Caco-2 (cell line): ENCODE data around the gene LEUTX. TPM values are rescaled to one million over a fixed set of nuclear protein-coding genes. Genes with fewer than 3 reads are reported as not detected.

Experiments
- BruUV-seq: library from RNA; stranded (reverse); fragments of 400-500 nt; replicated peaks from 2 replicates; lab custom pipeline; 2021; lab: Mats Ljungman, UMichigan
- CTCF ChIA-PET: fragments of 300-600 bp; sonication (Branson Sonifier 250); formaldehyde crosslinking; loops from one replicate; lab custom pipeline; 2022; ENCODE audit warnings: antibody characterized with exemption; lab: Charles Lee
- POLR2A ChIA-PET: fragments of 300-600 bp; sonication (Branson Sonifier 250); formaldehyde crosslinking; loops from one replicate; lab custom pipeline; 2022; ENCODE audit warnings: antibody characterized with exemption; lab: Charles Lee
- DNase-seq, 2 experiments: peaks; one replicate each; pipeline versions ENCODE4 v3.0.0 to v3.0.0-alpha.2; 2020 to 2022
- H3K27me3 ChIP-seq: replicated peaks from 2 replicates; pipeline ENCODE4 v1.6.0; 2011; ENCODE audit warnings: low read length; ENCODE audit not compliant: control insufficient read depth, insufficient read depth
- H3K36me3 ChIP-seq: 2 replicates; pipeline ENCODE4 v1.5.1; 2011; ENCODE audit warnings: low read length; ENCODE audit not compliant: control insufficient read depth, insufficient read depth
- H3K4me1 ChIP-seq: fragments of 250-450 bp; sonication (Bioruptor Pico); 2 replicates; pipeline ENCODE4 v1.5.1; 2020; ENCODE audit warnings: mild to moderate bottlenecking
- H3K4me3 ChIP-seq: 2 replicates; pipeline ENCODE4 v1.5.1; 2011; ENCODE audit warnings: low read depth, mild to moderate bottlenecking, control low read depth, low read length
- H3K9me3 ChIP-seq: fragments of 250-450 bp; sonication (Bioruptor Pico); 2 replicates; pipeline ENCODE4 v1.5.1; 2020; ENCODE audit warnings: mild to moderate bottlenecking, moderate library complexity
- H3K27ac Mint-ChIP-seq: one replicate; pipeline ENCODE4 v1.8.0; 2022; ENCODE audit warnings: mixed read lengths; ENCODE audit not compliant: unreplicated experiment
- H3K27me3 Mint-ChIP-seq: one replicate; pipeline ENCODE4 v1.8.0; 2022; ENCODE audit warnings: mixed read lengths; ENCODE audit not compliant: insufficient read depth, unreplicated experiment
- H3K36me3 Mint-ChIP-seq: one replicate; pipeline ENCODE4 v1.8.0; 2022; ENCODE audit warnings: mild to moderate bottlenecking, mixed read lengths; ENCODE audit not compliant: insufficient read depth, unreplicated experiment
- H3K4me1 Mint-ChIP-seq: one replicate; pipeline ENCODE4 v1.8.0; 2022; ENCODE audit warnings: low read depth, mixed read lengths; ENCODE audit not compliant: unreplicated experiment
- H3K4me3 Mint-ChIP-seq: one replicate; pipeline ENCODE4 v1.8.0; 2022; ENCODE audit warnings: mild to moderate bottlenecking, moderate library complexity, mixed read lengths; ENCODE audit not compliant: unreplicated experiment
- H3K9me3 Mint-ChIP-seq: one replicate; pipeline ENCODE4 v1.8.0; 2022; ENCODE audit warnings: mixed read lengths; ENCODE audit not compliant: unreplicated experiment
- intact Hi-C: fragments of 100-400 bp; cut with micrococcal nuclease; formaldehyde crosslinking; loops from one replicate; pipeline ENCODE4 v1.10.0; 2022; ENCODE audit not compliant: unreplicated experiment
- total RNA-seq: library from RNA; stranded (reverse); gene quantifications from 2 replicates; pipeline ENCODE4 v1.2.3, GENCODE V29; 2022
- TF ChIP-seq, protein P1 (sequence below), 2 experiments: fragments of 200-600 bp in 1 of 2; IDR thresholded peaks; 1 replicate in 1 of 2; 2 replicates in 1 of 2; pipeline versions ENCODE4 v1.5.1 to v1.8.0; 2011 to 2022; ENCODE audit warnings: antibody characterized with exemption in 1 of 2, control low read depth in 1 of 2, inconsistent platforms in 1 of 2, low read depth in 1 of 2, low read length in 1 of 2, mild to moderate bottlenecking in 1 of 2, moderate library complexity in 1 of 2; ENCODE audit not compliant: insufficient read depth in 1 of 2, severe bottlenecking in 1 of 2, unreplicated experiment in 1 of 2

Gene LEUTX
- total RNA-seq, 1 experiment from 2014 or later: not detected

DNA sequence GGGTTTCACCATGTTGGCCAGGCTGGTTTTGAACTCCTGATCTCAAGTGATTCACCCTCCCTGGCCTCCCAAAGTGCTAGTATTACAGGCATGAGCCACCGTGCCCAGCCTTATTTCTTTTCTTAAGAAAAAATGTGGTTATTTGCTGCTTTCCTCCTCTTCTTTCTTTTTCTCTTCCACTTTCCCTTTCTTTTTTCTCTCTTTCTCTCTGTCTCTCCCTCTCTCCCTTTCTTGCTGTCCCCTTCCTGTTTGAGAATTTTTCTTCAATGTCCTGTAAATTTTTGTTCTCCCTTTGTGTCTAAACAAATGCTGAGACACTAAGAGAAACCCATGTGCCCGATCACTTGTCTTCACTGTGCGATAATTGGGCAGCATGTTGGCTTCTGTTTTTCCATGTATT lies 2.2 kb downstream of the LEUTX start:
- intact Hi-C loops: no loop called here
- no peaks in the 10 kb centered on the region; the same call in 1 of the 2 replicates for H3K27me3 ChIP-seq
- H3K4me3 ChIP-seq: no peak overlapping the region
- DNase-seq: no peak
- TF ChIP-seq, protein P1, sequence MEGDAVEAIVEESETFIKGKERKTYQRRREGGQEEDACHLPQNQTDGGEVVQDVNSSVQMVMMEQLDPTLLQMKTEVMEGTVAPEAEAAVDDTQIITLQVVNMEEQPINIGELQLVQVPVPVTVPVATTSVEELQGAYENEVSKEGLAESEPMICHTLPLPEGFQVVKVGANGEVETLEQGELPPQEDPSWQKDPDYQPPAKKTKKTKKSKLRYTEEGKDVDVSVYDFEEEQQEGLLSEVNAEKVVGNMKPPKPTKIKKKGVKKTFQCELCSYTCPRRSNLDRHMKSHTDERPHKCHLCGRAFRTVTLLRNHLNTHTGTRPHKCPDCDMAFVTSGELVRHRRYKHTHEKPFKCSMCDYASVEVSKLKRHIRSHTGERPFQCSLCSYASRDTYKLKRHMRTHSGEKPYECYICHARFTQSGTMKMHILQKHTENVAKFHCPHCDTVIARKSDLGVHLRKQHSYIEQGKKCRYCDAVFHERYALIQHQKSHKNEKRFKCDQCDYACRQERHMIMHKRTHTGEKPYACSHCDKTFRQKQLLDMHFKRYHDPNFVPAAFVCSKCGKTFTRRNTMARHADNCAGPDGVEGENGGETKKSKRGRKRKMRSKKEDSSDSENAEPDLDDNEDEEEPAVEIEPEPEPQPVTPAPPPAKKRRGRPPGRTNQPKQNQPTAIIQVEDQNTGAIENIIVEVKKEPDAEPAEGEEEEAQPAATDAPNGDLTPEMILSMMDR (IDR thresholded peaks at IDR 0.05; ENCODE audit: insufficient read depth in 1 of 2, low read depth in 1 of 2, low read length in 1 of 2, severe bottlenecking in 1 of 2, unreplicated experiment in 1 of 2): no peak
- H3K4me3 Mint-ChIP-seq: no peak overlapping the region
- CTCF ChIA-PET: no interaction called here
- no peak overlapping the region for H3K27ac Mint-ChIP-seq
- no peaks in the 10 kb centered on the region for H3K36me3 Mint-ChIP-seq
- H3K36me3 ChIP-seq: no peaks in the 10 kb centered on the region
- no peaks in the 10 kb centered on the region for H3K4me1 ChIP-seq
- H3K27me3 Mint-ChIP-seq: peaks cover 23% of the 10 kb centered on the region
- no peaks in the 10 kb centered on the region for H3K4me1 Mint-ChIP-seq
- no TSS peak for BruUV-seq
- no peaks in the 10 kb centered on the region for H3K9me3 ChIP-seq
- POLR2A ChIA-PET: no interaction called here
- H3K9me3 Mint-ChIP-seq: no peaks in the 10 kb centered on the region

DNA sequence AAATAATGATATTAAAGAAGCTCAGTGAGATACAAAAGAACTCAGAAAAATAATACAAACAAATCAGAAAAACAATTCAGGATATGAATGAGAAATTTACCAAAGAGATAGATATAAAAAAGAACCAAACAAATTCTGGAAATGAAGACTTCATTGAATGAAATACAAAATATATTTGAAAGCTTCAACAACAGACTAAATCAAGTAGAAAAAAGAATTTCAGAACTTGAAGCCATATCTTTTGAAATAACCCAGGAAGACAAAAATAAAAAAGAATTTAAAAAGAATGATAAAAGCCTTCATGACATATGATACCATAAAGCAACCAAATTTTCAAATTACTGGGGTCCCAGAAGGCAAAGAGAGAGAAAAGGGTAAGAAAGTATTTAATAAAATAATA lies 9.6 kb downstream of the LEUTX start:
- POLR2A ChIA-PET: no interaction called here
- H3K27me3 Mint-ChIP-seq: peaks cover 13% of the 10 kb centered on the region

DNA sequence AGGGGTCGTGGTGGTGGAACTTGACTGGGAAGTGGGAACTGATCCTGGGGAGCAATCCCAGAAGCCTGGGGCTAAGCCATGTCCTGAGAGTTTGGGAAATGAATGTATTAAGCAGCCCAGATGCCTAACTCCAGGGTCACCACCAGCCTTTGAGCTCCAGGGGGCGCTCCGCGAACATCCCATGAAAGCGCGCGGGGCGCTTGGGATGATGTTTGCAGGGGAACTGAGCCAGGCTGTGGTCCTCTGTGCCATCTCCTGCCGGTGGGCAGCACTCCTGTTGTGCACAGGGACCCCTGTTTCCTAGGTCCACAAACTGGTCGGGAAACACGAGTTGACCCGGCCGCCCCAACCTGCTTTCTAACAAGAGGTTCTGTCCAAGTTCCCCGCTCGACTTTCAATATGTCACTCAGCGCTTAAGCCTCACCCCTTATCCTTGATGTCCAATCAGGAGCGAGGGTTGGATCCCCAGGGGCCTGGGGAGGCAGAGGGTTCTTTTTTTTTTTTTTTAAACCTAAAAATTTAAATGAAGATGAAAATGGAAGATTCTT lies 14.4 kb downstream of the LEUTX start:
- peaks cover 23% of the 10 kb centered on the region for H3K27me3 Mint-ChIP-seq
- peak overlapping the region; percentile 35 for H3K4me3 Mint-ChIP-seq
- ChIA-PET CTCF (interaction anchor here (0.6 to 1.8 kb wide), 10 partner anchors 11 to 477 kb away, joined by 3 to 24 read pairs (median 4); partner anchors contain the start of genes FBL and PSMC4), POLR2A (no interaction called here)
- TF ChIP-seq, protein P1 (IDR thresholded peaks at IDR 0.05; ENCODE audit: insufficient read depth in 1 of 2, low read depth in 1 of 2, low read length in 1 of 2, severe bottlenecking in 1 of 2, unreplicated experiment in 1 of 2): peak; percentile 85 to 90
- no peaks in the 10 kb centered on the region for H3K27me3 ChIP-seq
- no peaks in the 10 kb centered on the region for H3K36me3 ChIP-seq
- no peaks in the 10 kb centered on the region for H3K36me3 Mint-ChIP-seq
- H3K4me1 Mint-ChIP-seq: no peaks in the 10 kb centered on the region
- H3K9me3 ChIP-seq: peaks cover 7% of the 10 kb centered on the region
- no peaks in the 10 kb centered on the region for H3K4me1 ChIP-seq
- peak overlapping the region; percentile 23 for H3K4me3 ChIP-seq
- BruUV-seq: no TSS peak
- H3K9me3 Mint-ChIP-seq: peaks cover 7% of the 10 kb centered on the region
- no peak overlapping the region for H3K27ac Mint-ChIP-seq
- peak; percentile 57 to 77 for DNase-seq
- intact Hi-C loops: loop anchor here (1.0 kb wide), 2 partner anchors 51 to 178 kb away; partner anchors contain the start of gene PSMC4

More for the DNA sequence above, 9.6 kb downstream of the LEUTX start:
- no peaks in the 10 kb centered on the region for H3K36me3 ChIP-seq
- H3K4me3 ChIP-seq: no peak overlapping the region
- no peaks in the 10 kb centered on the region for H3K4me1 ChIP-seq
- no peaks in the 10 kb centered on the region for H3K4me1 Mint-ChIP-seq
- no peaks in the 10 kb centered on the region; the same call in 1 of the 2 replicates for H3K27me3 ChIP-seq
- no peaks in the 10 kb centered on the region for H3K36me3 Mint-ChIP-seq
- DNase-seq: no peak
- CTCF ChIA-PET: no interaction called here
- intact Hi-C loops: no loop called here
- no peak overlapping the region for H3K4me3 Mint-ChIP-seq
- TF ChIP-seq, protein P1 (IDR thresholded peaks at IDR 0.05; ENCODE audit: insufficient read depth in 1 of 2, low read depth in 1 of 2, low read length in 1 of 2, severe bottlenecking in 1 of 2, unreplicated experiment in 1 of 2): no peak
- no TSS peak for BruUV-seq
- peaks cover 13% of the 10 kb centered on the region for H3K9me3 ChIP-seq
- peaks cover 11% of the 10 kb centered on the region for H3K9me3 Mint-ChIP-seq
- H3K27ac Mint-ChIP-seq: no peak overlapping the region
